T-helper 22 cell (primary cell): ENCODE data around the gene DOCK4.

Source experiments
- DNase-seq: peaks from one replicate; pipeline ENCODE4 v3.0.0-alpha.2; 2020; ENCODE audit warnings: low read depth

DOCK4 gene

DNA sequence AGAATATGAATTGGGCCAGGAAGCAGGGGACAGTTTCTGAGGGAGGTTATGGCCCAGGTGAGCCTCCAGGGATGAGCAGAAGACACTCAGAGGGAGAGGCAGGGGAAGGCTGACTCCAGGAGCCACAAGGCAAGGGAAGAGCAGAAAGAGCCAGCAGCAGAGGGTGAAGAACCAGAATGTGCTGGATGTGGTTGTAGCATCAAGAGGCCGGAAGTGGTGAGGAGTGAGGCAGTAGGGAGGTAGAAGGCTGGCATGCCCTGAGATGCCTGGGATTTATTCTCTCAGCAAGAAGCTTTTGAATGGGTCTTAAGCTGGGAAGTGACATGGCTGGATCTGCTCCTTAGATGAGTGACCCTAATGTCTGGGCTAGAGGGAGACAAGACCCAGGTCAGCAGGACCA lies 311.7 kb downstream of the DOCK4 start:
- no peak for DNase-seq

DNA sequence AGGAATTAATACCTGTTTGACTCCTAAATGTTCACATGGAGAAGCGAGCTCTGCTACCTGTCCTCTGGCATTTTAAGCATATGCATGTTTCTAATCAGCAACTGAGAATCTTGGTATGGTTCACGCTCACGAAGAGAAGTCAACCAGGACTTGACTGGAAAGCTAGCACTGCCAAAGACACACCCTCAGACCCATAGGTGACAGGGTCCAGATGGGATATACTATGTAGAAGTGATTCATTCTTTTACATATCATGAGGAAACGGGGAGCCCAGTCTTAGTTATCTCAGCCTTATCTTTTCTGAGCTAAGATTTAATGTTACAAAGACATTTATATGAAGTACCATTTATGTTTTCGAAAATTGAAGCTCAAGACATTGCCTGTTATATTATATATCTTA lies 313.0 kb downstream of the DOCK4 start:
- no peak for DNase-seq

DNA sequence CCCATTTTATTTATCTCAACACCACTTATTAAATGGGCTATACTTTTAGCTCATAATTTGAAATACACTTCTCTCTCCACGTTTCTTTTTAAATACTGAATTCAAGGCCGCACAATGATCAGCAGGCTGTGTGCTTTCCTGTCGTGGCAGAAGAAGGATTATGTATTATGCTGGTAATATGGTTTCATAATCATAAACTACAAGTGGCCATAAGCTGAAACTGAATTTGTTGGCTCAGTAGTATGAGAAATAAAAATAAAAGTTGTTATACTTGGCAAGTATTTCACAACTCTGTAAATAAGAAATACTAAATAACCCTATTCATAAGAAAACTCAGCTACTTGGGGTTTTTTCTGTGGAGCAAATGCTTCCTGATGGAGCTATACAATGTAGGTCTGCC lies 313.6 kb downstream of the DOCK4 start:
- DNase-seq = no peak

DNA sequence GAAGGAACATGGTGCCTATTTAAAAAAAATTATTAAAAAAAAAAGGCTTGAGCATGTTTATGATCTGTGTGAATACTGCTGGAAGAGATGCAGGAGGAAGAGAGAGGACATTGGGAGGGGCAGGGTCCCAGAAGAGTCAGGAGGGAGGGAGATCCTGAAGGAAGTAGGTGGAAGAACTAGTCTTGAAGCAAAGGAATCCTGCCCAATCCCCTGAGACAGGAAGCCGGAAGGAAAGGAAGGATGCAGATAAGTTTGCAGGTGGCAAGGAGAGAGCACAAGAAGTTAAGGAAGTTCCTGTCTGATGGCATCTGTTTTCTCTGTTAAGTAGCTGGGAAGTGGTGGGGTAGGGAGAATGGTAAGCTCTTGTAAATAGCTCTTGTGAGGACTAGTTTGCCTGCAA lies 318.5 kb downstream of the DOCK4 start:
- no peak for DNase-seq

DNA sequence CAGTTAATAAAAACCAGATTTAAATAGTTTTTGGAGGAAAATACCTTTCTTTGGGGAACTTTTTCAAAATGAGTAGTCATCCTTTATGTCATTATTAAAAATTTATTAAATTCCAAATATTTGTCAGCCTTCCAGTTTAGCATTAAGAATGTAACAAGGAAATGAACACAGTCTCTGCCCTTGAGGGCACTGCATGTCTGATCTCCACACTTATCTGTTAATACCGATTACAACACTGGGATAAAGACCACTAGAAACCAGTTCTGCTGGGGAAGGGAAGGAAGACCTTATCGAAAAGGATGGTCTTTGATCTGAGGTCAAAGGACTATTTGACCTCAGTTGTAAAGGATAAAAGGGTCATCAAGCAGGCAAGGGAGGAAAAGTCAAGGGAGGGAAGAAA lies 320.0 kb downstream of the DOCK4 start:
- DNase-seq = no peak

DNA sequence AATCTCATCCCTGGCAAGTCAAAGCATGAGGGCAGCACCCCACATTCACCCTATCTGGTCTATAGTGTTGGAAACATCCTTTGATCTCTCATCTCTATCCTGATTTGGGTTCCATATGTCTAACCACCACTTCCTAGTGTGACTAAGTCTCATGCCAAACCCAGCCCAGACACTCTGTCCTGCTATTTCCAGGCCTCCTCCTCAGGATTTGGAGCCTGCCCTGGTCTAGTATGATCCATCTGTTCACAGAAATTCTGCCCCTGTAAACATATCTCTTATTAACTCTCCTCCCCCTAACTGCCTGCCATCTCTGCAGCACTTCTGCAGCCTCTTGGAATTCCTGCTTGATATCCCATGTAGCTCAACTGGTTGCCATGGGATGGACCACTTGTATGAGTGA lies 323.0 kb downstream of the DOCK4 start:
- no peak for DNase-seq

DNA sequence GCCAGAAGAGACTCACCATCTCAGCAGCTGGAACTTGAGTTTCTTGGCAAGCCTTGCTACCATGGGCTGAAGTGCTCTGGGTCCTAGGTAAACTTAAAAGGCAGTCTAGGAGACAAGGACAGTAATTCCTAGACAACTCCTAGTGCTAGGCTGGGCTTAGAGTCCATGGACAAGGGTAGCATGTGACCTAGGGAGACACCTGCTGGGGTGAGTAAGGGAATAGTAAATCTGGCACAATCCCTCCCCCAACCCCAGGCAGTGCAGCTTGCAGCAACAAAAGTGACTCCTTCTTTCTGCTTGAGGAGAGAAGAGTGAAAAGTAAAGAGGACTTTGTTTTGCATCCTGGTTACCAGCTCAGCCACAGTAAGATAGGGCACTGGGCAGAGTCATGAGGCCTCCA lies 327.4 kb downstream of the DOCK4 start:
- DNase-seq = no peak

DNA sequence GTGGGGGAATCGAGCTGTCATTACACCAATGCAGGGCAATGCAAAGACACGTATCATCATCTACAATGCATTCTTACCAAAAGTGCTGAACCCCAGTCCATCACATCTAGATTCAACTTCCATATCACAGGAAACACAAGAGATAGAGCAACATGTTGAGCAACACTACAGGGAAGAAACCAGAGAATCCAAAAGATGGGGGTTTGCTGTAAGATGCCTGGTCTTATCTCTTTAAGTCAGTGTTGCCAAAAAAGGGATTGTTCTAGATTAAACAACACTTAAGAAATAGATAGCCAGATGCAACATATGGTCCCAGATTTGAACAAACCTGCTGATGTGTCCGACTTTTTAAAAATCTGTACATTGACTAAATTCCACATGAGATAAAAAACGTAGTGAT lies 328.3 kb downstream of the DOCK4 start:
- DNase-seq = no peak

DNA sequence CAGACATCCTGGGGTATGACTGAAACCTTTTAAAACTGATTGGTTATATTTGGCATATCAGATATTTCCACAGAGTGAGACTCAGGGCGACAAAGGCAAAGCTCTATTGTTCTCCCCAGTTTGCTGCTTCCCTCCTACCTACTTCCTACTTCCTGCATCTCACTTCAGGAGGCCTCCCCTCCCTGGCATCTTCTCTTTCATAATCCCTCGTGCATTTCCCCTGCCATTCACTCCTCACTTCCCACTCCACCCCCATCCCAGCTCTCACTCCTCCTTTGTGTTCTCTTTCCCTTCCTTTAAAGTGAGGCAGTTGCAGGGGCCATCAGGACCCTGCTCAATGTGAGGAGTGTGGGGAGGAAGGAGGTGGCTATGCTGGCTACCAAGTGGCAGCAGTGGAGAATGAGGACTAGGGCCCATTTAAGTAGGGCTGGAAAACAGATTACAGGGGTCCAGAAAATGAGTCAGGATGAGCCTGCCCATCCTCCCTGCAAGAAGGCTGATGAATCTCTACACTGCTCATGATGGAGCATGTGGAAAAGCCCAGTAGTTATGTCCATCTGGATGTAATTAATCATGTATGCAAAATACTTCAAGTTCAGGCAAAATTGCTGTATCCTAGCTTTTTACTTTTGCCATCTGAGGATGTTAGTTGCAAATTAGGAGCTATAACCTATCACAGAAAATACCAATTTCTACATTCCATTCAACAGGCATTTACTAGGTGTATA lies 332.1 kb downstream of the DOCK4 start:
- no peak for DNase-seq

DNA sequence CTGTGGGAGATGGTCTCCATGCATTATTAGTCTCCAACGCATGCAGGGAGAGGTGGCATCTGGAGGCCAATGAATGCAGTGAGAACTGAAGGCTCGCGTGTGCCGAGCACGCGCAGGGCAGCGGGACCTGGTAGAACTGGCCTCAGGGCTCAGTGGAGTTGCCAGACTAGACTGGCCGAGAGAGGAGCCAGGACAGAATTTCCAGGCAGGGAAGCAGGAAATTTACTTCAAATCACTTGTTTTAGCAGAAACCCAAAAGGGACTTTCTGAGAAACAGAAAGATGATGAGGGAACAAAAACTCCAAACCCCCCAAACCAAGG lies 332.9 kb downstream of the DOCK4 start:
- DNase-seq = no peak

DNA sequence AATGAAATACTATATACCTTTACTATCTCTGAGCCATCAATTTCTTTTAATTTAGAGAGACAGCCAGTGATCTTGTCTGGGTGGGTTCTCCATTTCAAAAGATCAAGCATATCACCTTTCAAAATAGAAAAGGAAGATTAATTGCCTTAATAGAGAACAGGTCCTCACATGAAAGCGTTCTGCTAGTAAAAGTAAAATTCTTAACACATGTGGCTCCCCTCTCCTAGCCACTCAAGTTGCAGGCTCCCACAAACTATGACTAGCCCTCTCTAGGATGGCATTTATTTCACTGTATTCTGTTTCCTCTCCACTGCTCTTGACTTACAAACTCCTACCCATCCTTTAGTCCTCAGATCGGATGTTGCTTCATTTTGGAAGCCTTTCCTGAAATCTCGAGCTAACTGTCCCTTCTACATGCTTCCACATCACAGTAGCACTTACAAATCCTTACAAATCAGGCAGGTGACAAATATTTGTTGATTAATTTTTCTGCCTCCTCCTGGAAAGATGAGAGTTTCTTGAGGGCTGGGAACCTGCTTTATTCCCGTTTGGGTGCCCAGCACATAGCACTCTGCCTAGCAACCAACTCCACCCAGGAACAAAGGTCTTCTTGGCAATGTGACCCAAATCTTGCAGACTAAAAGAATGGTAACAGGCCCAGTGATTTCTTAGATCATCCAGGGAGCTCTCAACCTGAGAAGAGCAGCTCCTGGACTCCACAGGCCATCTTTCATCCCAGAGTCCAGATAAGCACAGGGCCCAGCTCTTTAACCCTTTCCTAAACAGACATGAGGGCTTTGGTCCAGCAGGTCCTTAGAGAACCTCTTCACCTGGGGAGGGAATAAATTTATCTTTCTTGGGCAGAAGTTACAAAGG lies 333.5 kb downstream of the DOCK4 start:
- no peak for DNase-seq

DNA sequence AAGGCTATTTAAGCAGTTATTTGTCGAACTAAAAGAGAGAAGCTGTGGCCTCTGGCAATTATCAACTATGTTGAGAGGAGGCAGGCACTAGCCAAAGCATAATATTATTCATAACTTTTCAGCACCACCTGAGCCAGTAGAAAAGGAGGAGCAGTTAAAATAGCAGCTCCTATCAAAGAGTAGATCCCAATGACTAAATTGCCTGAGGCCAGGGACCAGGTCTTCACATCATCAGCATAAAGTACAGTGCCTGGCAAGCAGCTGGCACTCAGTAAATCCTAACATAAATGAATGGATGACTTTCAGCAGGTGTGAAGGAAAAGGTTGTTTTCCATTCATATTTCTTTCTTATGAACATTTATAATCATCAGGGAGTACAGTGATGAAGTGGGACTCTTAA lies 334.9 kb downstream of the DOCK4 start:
- DNase-seq = no peak

DNA sequence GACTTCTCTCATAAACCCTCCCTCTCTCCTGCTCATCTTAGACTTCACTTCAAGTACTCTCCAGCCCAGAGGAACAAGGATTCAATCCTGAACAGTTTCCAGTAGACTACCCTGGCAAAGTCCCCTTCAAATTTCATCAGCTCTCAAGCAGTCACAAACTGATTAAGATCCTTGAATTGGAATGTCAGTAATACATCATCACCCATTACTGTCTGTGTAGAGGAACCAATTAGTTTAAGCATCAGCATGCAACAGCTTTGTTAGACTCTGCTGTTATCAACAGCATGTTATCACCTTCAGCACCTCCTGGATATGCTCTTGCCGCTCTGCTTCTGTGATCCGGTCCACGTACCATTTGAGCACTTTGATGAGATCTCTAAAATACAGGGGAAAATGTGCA lies 336.9 kb downstream of the DOCK4 start:
- no peak for DNase-seq

DNA sequence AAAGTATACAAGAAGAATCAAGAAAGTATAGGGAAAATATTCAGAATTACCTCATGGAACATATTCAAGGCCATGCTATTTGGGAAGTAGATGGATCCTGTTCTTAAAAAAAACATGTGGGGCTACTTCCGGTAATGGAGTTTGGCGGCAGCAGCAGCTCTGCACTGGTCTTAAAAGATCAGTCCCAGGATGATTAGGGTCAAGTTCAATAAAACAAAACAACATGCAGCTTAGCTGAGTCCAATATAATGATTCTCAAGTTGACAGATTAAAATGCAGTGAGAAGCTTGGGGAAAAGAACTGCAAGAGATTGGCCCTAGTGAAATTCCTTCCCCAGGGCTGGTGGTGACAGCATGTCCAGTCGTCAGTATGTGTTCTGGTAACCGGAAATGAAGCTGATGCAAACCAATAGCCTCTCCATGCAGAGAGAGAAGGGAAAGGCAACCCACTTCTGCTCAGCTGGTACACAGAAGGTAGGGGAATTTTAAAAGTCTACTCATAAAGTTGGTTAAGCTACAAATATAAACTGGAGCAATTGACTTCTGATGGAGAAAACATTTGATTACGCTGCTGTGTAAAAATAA lies 338.8 kb downstream of the DOCK4 start:
- no peak for DNase-seq

DNA sequence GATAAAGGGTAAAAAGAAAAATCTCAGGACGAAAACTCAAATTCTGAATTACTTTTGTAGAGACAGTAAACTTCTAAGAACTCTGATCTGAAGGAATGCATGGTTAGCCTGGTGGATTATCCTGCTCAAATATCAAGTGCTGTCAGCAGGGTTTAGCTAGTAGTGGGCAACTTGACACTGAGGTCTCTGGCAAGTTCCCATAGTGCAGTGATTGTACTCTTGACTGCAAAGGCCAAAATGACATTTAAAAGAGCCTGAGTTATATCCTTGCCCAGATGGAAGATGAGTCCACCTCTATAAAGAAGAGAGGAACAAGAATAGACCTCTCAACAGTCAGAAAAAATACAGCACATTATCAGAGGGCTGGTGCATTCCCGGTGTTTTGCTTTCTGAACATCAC lies 339.4 kb downstream of the DOCK4 start:
- no peak for DNase-seq

DNA sequence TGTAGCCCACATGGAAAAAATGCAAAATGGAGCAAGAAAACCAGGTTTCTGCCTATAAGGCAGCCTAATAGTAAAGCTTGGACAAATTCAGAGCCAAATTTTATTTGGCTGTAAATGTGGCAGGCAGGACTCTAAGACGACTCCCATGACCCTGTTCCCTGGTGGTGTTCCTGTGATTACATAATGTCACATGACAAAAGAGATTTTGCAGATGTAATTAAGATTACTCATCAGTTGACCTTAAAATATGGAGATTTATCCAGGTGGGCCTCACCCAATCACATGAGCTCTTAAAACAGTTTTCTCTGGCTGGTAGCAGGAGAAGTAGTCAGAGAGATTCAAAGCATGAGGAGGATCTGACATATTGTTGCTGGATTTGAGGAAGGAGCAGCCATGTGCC lies 340.8 kb downstream of the DOCK4 start:
- no peak for DNase-seq

DNA sequence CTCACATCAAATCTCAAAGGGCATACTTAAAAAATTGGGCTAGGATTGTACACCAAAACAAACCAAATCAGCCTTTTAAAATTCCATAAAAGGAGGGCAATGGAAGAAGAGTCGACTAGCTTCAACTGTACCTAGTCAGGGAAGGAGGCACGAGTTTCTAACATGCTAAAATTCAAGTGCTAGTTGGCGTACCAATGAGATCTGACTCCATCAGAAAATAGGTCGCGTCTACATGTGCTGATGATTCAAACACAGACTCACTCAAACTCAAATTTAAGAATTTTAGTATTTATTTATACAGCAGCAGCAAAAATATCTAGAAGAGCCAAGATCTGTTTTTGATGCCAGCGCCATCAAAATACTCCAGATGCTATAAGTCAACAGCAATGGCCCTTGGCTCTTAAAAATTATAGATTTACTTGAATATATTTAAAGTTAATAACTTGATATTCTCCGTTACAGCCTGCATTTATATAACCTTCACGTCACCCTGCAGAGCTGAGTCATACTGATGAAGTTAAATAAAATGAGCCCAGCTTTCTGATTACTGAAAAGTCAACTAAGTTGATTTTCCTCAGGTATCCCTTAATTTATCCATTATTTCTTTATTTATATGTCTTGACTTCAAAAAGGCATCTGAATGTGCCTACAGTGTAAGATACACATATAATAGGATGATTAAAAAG lies 341.8 kb downstream of the DOCK4 start:
- no peak for DNase-seq

DNA sequence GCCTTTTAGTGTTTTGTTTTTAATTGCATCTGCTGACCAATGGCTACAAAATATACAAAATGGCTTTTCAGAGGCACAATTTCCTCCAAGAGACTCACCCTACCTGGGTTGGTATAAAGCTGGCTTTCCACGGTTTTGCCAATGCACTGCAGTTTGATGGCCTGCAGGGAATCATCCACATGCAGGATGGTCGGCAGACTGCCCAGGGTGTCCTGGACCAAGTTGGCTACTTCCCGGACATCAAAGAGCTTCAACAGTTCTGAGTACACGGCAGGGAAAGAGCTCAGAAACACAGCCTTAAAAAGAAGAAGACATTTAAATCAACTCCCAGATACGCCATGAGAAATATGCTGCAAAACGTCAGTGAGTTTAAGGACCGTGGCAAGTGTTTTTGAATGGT lies 342.9 kb downstream of the DOCK4 start:
- no peak for DNase-seq

DNA sequence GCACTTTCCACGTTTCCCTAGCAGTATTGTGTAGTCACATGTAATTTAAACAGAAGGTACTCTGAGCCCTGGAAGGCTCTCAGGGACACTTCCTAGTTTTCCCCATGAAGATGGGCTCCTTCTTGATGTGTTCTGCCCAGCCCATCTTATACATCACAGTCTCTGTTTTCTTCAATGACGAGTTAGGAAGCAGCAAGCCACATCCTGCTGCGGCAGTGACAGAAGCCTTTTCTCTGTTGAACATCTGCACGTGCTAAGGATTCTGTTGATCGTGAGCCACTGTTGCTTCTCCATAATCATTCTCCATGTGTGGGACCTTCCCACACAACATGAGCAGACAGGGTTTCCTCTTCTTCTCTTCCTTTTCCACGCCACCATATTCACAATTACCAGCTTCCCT lies 346.0 kb downstream of the DOCK4 start:
- DNase-seq = no peak

DNA sequence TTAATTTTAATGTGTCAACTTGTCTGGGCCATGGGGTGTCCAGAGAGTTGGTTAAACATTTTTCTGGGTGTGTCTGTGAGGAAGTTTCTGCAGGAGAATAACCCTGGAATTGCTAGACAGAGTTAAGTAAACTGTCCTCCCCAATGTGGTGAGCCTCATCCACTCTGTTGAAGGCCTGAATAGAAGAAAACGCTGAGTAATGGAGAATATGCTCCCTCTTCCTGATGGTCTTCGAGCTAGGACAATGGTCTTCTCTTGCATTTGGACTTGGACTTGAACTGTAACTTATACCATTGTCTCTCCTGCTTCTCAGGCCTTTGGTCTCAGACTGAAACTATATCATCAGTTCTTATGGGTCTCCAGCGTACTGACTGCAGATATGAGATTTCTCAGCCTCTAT lies 347.9 kb downstream of the DOCK4 start:
- no peak for DNase-seq

DNA sequence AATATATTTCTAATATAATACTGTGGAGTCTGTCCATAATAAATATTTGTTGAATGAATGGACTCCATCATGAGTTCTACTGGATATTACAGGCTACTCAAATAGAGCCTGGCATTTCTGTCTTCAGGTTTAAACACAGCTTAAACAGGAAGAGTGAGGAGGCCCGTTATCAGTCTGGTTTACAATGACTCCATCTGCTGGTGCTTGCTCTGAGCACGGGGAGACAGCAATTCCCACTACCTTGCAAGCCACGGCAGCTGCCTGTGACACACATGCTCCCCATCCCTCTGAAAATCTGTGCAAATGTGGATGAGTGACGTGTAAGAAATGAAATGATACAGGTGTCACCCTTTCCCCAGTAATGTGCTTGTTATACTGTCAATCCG lies 350.4 kb downstream of the DOCK4 start:
- DNase-seq = no peak

DNA sequence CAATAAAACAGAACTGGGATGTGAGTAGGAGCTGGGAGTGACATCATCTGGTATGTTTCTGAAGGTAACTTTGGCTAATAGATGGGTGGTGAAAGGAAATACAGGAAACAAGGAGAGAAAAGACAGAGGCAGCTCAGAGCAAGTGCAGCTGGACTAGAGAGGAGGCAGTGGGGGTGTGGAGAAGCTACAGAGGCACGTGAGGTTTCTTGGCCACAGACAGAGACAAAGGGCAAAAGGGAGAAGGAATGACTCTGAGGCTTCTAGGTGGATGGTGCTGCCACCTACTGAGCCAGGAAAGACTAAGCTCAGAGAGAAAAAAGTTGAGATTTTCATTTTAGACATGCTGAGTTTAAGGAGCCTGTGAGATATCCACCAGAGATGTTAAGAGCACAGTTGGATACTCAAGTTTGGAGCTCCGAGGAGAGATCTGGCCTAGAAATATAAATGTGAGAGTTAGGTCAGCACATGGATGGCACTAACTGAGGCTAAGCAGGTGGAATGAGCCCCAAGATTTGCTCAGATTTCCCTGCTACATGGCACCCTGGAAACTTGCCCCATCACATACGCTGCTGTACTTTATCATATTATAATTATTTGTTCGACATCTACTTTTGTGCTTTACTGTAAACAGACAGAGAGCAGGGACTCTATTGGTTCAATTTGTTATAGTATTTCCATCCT lies 350.9 kb downstream of the DOCK4 start:
- DNase-seq = no peak
